NCI-H774 (cell line): Measurements from ENCODE around the gene CSRP1.
A peak's percentile ranks its signal among the peaks of the same experiment; 100 is the strongest.
"Not testable (repeated sequence)": the region's sequence is repeated elsewhere in the genome, so short reads cannot be mapped to it uniquely, and the experiment has no call there.

Experiments used
- DNase-seq: peaks from one replicate; lab custom pipeline; 2025; lab: John Stamatoyannopoulos, UW

Gene CSRP1

GRCh38 chr1:201506557-201507359, at the start of gene CSRP1:
Gene CSRP1 (minus strand): TSS chr1:201507123. CDS start chr1:201496303, 10,820 bp downstream.
- peak; percentile 88 for DNase-seq

GRCh38 chr1:201555593-201555945, 48.6 kb upstream of the CSRP1 start:
- no peak for DNase-seq

DNA sequence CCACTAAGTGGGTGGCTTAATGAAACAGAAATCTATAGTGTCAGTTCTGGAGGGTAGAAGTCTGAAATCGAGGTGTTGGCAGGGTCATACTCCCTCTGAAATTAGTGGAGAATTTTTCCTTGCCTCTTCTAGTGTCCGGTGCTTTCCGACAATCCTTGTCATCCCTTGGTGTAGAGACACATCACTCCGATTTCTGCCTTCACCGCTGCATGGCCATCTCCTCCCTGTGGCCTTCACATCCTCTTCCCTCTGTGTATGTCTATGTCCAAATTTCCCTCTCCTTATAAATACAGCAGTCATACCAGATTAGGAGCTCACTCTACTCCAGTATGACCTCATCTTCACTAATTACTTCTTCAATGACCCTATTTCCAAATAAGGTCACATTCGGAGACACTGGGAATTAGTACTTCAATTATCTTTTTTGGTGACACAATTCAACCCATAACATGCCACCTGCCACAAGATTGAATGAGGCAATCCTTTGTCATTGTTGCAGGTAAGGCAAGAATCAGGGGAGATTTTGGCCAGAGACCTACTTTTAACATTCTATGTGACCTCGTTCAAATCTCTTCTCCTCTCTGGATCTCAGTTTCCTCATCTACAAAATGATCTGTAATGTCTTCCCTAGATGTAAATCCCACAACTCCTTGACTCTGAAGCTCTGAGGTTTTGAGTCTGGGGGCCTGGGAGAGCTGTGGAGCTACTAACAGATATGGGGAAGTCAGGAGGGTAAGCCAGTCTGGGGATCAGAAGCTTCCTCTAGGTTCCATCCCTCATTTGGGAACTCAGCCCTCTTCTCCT, 48.1 kb upstream of the CSRP1 start:
- DNase-seq = peak; percentile 4

GRCh38 chr1:201554190-201554600, 47.3 kb upstream of the CSRP1 start:
- no peak for DNase-seq

- DNase-seq = no peak
Measured at GRCh38 chr1:201553496-201554189, 46.7 kb upstream of the CSRP1 start.

GRCh38 chr1:201552941-201553351, 46.0 kb upstream of the CSRP1 start:
- no peak for DNase-seq

DNA sequence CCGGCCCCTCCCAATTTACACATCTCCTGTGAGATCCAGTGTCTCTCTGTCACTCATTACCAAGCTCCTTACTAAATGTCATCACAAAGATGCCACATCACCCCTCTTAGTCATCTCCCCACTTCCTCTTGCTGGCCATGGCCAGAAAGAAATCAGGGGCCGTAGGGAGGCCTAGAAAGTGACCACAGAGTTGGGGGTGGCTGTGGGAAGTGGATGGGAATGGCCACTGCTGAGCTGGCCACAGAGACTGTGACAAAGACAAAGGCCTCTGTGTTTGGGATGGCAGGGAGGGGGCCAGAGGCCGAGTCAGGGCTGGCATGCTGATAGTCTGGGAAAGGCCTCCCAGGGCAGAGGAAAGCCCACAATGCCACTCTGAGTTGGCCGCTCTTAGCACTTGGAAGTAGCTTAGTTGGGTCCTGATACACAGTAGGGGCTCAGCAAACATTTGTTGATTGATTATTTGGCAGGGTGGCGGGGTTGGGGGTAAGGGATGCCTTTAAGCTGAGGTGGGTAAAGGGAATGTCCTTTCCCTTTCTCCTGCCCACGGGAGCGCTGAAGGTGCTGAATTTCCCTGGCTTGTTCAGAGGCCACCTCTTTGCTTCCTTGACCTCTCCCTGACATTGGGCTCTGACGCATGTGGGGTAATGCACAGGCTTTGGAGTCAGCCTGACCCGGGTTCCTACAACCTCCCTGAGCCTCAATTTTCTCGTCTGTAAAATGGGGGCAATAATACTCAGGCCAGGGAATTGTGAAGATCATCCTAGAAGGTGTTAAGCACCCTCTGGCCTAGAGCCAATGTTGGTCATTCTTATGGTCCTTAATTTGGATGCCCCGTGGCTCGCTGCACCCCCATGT, 45.2 kb upstream of the CSRP1 start:
- no peak for DNase-seq

- no peak for DNase-seq
Measured at GRCh38 chr1:201551096-201551495, 44.2 kb upstream of the CSRP1 start.

DNA sequence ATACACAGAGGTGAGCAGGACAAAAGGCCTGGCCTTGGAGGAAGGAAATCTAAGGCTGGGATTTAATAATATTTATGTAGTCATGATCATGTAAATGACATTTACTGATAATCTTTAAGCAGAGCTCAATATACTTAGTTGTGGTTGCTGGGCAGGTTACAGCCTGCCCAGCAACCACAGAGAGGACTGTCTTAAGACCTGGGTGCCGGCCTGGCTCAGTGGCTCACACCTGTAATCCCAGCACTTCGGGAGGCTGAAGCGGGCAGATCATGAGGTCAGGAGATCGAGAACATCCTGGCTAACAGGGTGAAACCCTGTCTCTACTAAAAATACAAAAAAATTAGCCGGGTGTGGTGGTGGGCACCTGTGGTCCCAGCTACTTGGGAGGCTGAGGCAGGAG, 42.6 kb upstream of the CSRP1 start:
- not testable (repeated sequence) for DNase-seq

GRCh38 chr1:201545851-201546492, 39.0 kb upstream of the CSRP1 start:
- no peak for DNase-seq

DNA sequence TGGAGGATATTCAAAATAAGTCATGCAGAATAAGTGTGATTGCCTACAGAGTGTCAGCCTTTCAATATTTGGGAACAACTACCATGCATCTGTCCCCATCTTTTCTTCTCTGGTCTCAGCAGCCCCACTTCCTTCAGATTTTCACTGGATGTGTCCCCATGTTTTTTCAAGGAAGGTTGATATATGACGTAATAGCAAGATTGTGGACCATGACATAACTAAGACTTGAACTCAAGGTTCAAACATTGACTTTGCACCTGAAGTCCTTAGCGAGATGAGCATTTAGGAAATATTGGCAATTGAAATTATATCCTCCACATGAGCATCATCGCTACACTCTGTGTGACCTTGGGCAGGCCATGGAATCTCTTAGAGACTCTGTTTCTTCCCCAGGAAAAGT, 37.8 kb upstream of the CSRP1 start:
- DNase-seq = no peak

DNA sequence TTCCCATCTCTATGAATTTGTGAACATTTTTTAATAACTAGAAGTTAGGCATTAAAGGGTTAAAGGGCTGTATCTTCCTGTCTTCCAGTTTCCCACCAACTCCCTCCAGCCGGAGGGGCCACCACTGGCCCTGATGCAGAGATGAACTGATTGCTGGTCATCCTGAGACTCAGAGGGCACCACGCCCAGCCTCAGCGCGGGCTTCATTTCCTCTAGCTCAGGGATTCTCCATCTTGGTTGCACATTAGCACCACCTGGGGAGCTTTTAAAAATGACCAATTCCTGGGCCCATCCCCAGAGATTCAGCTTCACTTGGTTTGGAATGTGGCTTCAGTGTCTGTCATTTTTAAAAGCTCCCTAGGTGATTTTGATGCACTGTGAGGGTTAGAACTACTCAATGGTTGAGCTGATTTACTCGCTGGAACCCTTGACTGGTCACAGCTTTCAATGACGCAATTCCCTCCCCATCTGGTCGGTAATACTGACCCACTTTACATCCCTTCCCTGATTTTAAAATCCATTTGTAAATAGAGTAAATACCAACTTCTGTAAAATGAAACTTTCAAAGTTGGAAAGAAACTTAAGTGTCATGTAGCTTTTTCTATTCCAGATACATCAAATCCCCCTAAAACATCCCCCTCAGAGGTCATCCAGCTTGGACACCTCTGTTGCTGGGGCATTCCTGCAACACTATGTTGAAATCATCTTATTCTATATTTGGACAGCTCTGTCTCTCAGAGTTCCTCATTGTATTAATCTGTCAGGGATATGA, 37.1 kb upstream of the CSRP1 start:
- DNase-seq = no peak

GRCh38 chr1:201542309-201543035, 35.5 kb upstream of the CSRP1 start:
- no peak for DNase-seq

- DNase-seq = no peak
Measured at GRCh38 chr1:201540846-201541735, 34.2 kb upstream of the CSRP1 start.

- peak; percentile 36 for DNase-seq
Measured at GRCh38 chr1:201539561-201540431, 32.9 kb upstream of the CSRP1 start.

DNA sequence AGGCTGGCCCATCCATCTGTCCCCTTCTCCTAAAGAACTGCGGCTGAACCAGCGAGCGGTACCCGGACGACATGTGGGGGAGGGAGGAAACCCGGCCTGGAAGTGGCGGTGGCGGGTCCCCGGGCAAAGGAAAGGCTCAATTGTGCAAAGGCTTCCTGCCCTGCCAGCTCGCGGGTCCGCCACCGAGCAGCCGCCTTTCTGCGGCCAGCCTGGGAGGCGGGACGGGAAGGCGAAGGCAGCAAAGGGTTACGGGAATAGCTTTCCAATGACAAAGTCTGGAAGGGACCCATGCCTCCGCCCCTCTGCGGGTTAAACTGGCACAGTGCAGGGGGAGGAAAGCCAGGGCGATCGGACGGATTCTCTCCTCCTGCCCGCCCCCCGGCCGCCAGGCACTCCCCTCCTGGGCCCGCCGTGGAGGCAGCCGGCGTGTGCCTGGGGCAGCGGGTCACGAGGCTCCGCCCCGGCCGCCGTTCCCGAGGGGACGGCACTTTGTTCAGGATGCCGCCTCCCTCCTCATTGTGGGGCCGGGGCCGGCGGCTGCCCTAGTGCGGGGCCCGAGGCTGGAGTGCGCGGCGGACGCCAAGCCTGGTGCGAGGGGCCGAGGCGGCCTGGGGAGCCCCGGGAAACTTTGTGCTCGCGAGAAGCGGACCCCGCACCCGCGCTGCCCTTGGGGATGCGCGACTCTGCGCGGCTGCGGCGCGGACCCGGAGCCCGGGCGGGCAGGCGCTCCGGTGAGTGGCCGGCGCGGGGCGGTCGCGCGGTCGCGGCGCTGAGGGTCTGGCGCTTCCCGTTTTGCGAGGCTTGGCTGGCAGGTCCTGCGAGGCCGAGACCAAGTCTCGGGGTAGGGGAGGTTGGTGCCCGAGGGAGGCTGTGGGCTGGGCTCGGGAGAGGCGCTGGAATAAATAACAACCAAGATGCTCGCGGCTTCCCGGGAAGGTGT, 32.0 kb upstream of the CSRP1 start, which contains the start of gene NAV1:
Gene NAV1, plus strand, starts transcription at position 516 of the 940 bp plus-strand sequence. CDS start 83,758 bp downstream, outside the sequence.
- DNase-seq = peak; percentile 32
